ENCODE data around the gene ZNF714.

ZNF714 gene

DNA sequence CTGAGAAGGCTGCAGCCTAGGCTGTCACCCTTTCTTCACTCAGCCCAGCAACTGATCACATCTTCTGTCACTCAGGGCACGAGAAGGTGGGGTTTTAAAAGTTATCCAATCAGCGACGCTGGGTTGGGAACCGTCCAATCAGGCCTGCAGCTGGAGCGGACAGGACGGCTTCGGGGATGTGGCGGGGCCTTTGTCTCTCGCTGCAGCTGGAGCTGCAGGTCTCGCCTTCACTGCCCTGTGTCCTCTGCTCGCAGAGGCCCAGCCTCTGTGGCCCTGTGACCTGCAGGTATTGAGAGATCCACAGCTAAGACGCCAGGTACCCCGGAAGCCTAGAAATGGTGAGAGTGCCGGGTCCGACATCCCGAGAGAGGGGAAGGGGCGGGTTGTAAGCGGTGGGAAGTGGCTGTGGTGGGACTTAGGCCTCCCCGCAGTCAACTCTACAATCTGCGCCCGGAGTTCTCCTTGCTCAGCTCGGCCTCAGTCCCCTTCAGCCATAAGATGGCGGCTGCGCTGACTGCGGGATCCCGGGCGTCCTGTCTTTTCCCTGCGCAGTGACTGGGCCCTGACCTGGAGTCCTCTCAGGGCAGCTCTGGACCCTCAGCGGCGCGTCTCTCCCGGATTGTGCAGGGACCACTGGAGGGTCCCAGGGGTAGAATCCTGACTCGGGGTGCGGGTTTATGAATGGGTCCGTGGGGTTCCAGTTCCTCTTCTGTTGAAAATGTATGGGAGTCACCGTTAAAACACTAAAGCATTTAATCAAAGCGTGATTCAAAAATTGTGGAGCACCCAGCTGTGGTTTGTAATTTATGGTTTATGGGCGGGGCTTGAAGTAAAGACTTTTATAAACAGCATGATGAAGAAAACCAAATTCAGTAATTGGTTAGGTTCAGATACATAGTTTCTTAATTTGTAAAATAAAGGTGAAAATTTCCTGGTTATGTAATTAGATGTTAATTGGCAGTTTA lies at the start of gene ZNF714:
TSS of gene ZNF714 (plus strand) at position 193 of the 965 bp plus-strand sequence. CDS start 16,066 bp downstream, outside the sequence.
- DNase-seq (ENCODE audit: low read depth in 2 of 2) = peak; percentile 83 to 85

- DNase-seq (ENCODE audit: low read depth in 2 of 2) = no peak
Observed at GRCh38 chr19:21045028-21045427, 37.0 kb upstream of the ZNF714 start.

DNA sequence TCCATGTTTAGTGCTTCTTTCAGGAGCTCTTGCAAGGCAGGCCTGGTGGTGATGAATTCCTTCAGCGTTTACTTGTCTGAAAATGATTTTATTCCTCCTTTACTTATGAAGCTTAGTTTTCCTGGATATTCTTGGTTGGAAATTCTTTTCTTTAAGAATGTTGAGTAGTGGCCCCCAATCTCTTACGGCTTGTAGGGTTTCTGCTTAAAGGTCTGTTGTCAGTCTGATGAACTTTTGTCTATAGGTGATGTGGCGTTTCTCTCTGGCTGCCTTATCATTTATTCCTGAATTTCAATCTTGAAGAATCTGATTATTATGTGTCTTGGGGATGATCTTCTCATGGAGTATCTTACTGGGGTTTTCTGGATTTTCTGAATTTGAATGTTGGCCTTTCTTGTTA lies 35.5 kb upstream of the ZNF714 start:
- no peak for DNase-seq (ENCODE audit: low read depth in 2 of 2)

DNA sequence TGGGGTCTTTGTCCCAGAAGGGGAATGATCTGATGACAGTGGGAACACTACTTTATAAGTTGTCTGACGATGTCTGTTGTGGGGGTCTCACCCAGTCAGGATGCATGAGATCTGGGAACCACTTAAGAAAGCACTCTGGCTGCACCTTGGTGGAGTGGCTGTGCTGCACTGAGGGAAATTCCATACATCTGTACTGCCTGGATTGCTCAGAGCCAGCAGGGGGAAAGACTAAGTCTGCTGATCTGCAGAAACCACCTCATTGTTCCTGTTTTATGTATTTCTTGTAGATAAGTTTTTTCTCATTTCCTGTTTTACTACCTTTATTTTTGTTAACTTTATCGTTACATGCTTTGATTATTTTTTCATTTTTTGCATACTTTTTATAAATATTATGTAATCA lies 34.3 kb upstream of the ZNF714 start:
- no peak for DNase-seq (ENCODE audit: low read depth in 2 of 2)

GRCh38 chr19:21052902-21053301 lies 29.1 kb upstream of the ZNF714 start:
- DNase-seq (ENCODE audit: low read depth in 2 of 2) = no peak

- DNase-seq (ENCODE audit: low read depth in 2 of 2) = no peak
Observed at GRCh38 chr19:21065336-21065735, 16.7 kb upstream of the ZNF714 start.

DNA sequence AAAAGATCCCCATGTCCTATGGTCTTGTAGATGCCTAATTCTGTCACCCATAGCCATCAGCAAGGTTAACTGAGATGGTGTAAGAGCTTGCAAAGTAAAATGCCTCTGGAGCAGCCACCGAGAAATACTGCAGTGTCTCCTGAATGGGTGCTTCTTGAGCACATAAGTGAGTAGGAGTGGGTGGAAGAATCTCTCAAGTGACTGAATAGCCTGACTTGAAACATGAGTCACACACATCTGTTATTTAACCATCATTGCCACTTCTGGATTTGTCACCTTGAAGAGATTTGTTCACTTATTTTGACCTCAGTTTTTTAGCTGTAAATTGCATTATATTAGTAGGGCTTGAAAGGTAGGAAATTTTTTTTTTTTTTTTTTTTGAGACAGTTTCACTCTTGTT lies 2.3 kb downstream of the ZNF714 start:
- no peak for DNase-seq (ENCODE audit: low read depth in 2 of 2)

DNA sequence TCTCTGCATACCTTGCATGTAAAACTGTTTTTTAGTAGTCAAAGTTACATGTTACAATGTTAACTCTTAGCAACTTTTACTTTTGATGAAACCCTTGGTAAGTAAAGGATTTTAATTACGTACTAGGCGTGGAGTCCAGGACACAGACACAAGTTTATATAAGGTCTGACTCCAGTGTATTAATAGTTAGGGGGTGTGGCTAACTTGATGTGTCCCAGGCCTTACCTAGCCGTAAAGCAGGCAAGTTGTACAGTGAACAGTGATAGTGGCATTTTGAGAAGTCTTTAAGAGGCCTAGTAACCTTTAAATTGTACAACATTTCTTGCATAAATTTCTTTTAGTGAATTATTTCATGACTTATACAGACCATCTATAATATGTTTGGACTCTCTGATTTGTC lies 5.9 kb downstream of the ZNF714 start:
- DNase-seq (ENCODE audit: low read depth in 2 of 2) = no peak

GRCh38 chr19:21092109-21092508 lies 10.1 kb downstream of the ZNF714 start:
- DNase-seq (ENCODE audit: low read depth in 2 of 2) = peak in 1 of 2 experiments; percentile 5

- no peak for DNase-seq (ENCODE audit: low read depth in 2 of 2)
Observed at GRCh38 chr19:21094347-21095025, 12.5 kb downstream of the ZNF714 start.

GRCh38 chr19:21098291-21098690 lies 16.3 kb downstream of the ZNF714 start:
- DNase-seq (ENCODE audit: low read depth in 2 of 2) = no peak

DNA sequence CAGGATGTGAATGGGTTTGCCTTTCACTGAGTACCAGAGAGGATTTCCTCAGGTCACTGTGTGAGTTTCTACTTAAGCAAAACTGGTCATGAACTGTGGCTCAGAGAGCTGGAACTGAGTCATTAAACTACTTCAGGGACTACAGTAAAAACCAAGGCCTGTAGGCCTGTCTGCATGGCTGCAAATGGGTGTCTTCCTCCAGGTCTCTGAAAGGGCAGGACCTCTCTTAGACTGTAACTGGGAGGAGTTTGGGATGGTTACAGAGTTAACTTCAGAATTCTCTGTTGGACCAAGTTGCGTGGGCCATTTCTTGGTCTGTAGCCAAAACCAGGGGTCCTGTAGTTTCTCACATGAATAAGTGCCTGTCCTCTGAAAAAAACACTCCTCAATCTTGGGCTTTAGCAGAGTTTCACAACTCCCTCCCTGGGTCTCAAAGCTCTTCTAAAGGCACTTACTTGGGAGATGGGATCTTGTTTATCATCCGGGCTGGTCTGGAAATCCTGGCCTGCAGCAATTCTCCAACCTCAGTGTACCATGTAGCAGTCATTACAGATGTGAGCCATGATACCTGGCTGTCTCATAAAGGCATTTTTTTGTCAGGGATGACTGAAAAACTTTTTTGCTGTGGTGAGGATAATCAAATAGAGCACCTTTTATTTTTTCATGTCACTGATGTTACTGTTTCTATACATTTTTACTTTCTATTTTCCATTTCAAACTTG lies 19.7 kb downstream of the ZNF714 start:
- no peak for DNase-seq (ENCODE audit: low read depth in 2 of 2)

DNA sequence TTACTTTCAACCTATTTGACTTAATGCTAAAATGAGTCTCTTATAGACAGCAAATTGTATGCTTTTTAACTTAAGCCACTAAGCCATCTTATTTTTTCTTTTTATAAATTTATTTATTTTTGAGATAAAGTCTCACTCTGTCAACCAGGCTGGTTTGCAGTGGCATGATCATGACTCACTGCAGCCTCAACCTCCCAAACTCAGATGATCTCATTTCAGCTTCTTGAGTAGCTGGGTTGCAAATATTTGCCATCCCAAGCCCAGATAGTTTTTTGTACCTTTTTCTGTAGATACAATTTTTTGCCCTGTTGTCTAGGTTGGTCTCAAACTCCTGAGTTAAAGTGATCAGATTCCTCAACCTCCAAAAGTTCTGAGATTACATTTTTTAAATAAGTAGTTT lies 27.1 kb downstream of the ZNF714 start:
- no peak for DNase-seq (ENCODE audit: low read depth in 2 of 2)

DNA sequence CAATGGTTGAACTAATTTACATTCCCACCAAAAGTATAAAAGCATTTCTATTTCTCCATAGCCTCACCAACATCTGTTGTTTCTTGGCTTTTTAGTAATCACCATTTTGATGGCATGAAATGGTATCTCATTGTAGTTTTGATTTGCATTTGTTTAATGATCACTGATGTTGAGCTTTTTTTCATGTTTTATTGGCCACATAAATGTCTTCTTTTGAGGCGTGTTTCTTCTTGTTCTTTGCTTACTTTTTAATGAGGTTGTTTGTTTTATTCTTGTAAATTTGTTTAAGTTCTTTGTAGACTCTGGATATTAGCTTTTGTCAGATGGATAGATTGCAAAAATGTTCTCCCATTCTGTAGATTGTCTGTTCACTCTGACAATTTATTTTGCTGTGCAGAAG lies 28.2 kb downstream of the ZNF714 start:
- DNase-seq (ENCODE audit: low read depth in 2 of 2) = no peak

DNA sequence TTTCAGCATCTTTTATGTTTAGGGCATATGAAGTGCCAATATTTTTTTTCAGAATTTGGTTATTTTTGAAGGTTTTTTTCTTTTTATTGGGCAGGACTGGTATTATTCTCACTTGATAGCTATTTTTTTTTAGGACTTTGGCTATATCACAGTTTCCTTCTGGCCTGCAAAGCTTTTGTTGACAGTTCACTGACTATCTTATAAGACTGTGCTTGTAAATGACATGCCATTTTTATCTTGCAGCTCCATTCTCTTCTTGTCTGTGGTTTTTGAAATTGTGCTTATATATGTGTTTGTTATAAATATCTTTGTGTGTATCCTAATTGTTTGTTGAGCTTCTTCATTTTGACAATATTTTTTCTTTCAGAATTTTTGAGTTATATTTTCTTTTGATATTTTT lies 33.4 kb downstream of the ZNF714 start:
- no peak for DNase-seq (ENCODE audit: low read depth in 2 of 2)

DNA sequence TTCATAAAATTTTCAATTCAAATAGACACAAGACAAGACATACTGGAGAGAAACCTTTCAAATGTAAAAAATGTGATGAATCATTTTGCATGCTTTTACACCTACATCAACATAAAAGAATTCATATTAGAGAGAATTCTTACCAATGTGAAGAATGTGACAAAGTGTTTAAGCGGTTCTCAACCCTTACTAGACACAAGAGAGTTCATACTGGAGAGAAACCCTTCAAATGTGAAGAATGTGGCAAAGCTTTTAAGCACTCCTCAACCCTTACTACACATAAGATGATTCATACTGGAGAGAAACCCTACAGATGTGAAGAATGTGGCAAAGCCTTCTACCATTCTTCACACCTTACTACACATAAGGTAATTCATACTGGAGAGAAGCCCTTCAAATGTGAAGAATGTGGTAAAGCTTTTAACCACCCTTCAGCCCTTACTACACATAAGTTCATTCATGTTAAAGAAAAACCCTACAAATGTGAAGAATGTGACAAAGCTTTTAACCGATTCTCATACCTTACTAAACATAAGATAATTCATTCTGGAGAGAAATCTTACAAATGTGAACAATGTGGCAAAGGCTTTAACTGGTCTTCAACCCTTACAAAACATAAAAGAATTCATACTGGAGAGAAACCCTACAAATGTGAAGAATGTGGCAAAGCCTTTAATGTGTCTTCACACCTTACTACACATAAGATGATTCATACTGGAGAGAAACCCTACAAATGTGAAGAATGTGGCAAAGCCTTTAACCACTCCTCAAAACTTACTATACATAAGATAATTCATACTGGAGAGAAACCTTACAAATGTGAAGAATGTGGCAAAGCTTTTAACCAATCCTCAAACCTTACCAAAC lies 35.3 kb downstream of the ZNF714 start:
- DNase-seq (ENCODE audit: low read depth in 2 of 2) = no peak

DNA sequence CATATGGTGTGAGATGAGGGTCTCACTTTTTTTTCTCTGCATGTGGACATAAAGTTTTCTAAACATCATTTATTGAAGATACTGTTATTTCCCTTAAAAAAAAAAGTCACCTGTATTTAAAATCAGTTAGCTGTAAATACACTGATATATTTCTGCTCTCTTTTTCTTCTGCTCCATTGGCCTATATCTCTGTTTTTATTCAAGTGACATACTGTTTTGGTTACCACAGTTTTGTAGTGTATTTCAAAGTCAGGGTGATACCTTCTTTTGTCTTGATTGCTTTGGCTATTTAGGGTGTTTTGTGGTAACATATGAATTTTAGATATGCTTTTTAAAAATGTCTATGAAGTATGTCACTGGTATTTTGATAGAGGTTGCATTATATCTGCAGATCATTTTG lies 44.1 kb downstream of the ZNF714 start:
- no peak for DNase-seq (ENCODE audit: low read depth in 2 of 2)

DNA sequence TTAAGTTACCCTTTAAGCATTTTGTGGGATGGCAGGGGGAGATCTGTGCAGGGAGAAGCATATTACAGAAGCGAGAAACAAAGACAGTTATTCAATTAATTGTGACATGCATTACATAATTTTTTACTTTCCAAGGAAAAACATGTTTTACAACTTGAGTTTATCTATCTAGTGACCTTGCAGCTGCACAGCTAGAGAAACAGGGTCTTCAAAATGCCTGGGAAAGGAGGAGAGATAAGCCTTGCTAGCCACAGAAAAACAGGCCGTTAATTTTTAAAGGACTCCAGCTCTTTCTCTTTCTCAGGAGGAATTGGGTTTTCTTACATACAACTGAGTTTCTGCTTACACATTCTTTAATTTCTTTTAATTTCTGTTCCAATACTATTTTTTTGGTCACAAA lies 45.0 kb downstream of the ZNF714 start:
- no peak for DNase-seq (ENCODE audit: low read depth in 2 of 2)

- DNase-seq (ENCODE audit: low read depth in 2 of 2) = no peak
Observed at GRCh38 chr19:21127898-21128297, 45.9 kb downstream of the ZNF714 start.

- no peak for DNase-seq (ENCODE audit: low read depth in 2 of 2)
Observed at GRCh38 chr19:21128901-21129698, 47.1 kb downstream of the ZNF714 start.
